ENCODE results near the gene NEK9. TPM values are rescaled to one million over a fixed set of nuclear protein-coding genes. Genes with fewer than 3 reads are reported as not detected.
A peak's percentile ranks its signal among the peaks of the same experiment; 100 is the strongest.

Gene NEK9
- total RNA-seq, 1 experiment from 2014 or later = 56.5 TPM

DNA sequence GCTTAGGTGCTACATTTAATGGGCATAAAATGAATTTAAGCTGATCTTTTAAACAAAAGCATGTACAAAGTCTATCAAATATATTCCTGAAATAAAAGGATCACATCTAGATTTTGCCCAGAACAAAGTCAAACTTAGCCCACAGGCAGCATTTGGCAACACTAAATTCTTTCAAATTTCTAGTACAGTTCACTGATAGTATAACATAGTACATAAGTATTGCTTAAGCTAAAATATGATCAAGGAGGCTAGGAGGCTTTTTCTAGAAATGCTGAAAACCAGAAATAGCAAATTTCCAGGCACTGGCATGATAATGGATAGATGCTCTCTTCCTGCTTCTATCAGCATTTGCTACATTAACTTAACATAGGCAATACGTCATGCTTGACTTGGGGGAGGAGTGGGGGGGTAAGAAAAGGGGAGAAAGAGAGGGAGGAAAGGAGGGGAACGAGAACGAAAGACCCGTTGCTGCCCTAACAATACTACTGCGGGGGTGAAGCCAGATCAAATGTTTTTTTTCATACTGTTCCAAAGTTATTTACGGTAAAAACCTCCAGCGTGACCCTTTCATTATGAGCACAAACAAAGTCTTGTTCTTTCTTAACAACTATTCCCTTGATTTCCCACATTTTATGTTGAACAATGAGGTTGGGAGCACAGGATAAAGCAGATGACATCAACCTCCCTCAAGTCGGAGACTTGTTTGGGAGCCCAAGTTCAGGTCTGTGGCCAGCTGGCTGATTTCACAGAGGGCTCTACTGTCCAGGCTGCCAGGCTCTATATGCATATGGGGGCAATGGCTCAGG is 38.9 kb upstream of the NEK9 start:
- Histone ChIP-seq H3K79me1 (ENCODE audit: insufficient read depth, low read depth, low read length, poor library complexity, severe bottlenecking) (peaks cover 16% of the 10 kb centered on the region), H3K14ac (ENCODE audit: insufficient read depth, low read length) (no peak overlapping the region), H2BK12ac (ENCODE audit: insufficient read length, low read depth, low read length) (no peak overlapping the region), H3K9me3 (ENCODE audit: control insufficient read depth, low read depth, low read length) (no peaks in the 10 kb centered on the region), H3K9ac (ENCODE audit: extremely low read depth, insufficient read length, low read length) (no peak overlapping the region), H3K4me2 (ENCODE audit: insufficient read depth, insufficient read length, low read length) (no peak overlapping the region), H4K91ac (ENCODE audit: insufficient read length, low read depth, low read length) (no peak overlapping the region), H2AFZ (ENCODE audit: low read length) (no peak overlapping the region), H2BK15ac (ENCODE audit: low read depth, low read length) (no peak overlapping the region), H2BK5ac (ENCODE audit: insufficient read length, low read length) (no peak overlapping the region), H4K5ac (ENCODE audit: insufficient read length, low read depth, low read length) (no peak overlapping the region), H3K56ac (ENCODE audit: insufficient read length, low read depth, low read length) (no peak overlapping the region), H3K4ac (ENCODE audit: low read depth, low read length) (no peak overlapping the region), H3K23me2 (ENCODE audit: insufficient read length, low read depth, low read length, poor library complexity, severe bottlenecking) (no peaks in the 10 kb centered on the region), H3K4me1 (ENCODE audit: insufficient read depth, low read length) (no peaks in the 10 kb centered on the region), H4K20me1 (ENCODE audit: control insufficient read depth, insufficient read depth, insufficient read length) (no peaks in the 10 kb centered on the region), H3K27me3 (ENCODE audit: insufficient read depth, low read length) (no peaks in the 10 kb centered on the region), H4K8ac (replicated peaks; ENCODE audit: insufficient read length, low read depth, low read length) (no peak overlapping the region), H3K18ac (ENCODE audit: insufficient read length, low read depth, low read length) (no peak overlapping the region), H3K27ac (ENCODE audit: insufficient read length, low read depth, low read length) (no peak overlapping the region), H2AK5ac (ENCODE audit: insufficient read length, low read length) (no peak overlapping the region), H2BK20ac (ENCODE audit: low read depth, low read length, poor library complexity, severe bottlenecking) (no peak overlapping the region), H3K79me2 (ENCODE audit: insufficient read depth, low read length) (peaks cover 17% of the 10 kb centered on the region; the same call in 1 of the 2 replicates), H3T11ph (ENCODE audit: low read length) (no peak overlapping the region), H3K23ac (ENCODE audit: insufficient read length, low read depth, low read length) (no peak overlapping the region), H2BK120ac (ENCODE audit: low read depth, low read length, poor library complexity, severe bottlenecking) (no peak overlapping the region)
- H3K36me3 Mint-ChIP-seq (ENCODE audit: insufficient read depth in 1 of 3, low read depth in 3 of 3) = peaks cover 0 to 4% (median 0%) of the 10 kb centered on the region in 3 experiments; a peak in 1 of 7 replicates
- peak overlapping the region in 1 of 3 experiments; percentile 48; a peak in 2 of 7 replicates for H3K27ac Mint-ChIP-seq
- peaks cover 17 to 22% of the 10 kb centered on the region in 2 experiments for H3K4me1 Mint-ChIP-seq
- WGBS (ENCODE audit: extremely low coverage, insufficient read length, low lambda C conversion rate) = no CpG with 5 or more reads among the region's 8 CpGs
- H3K9me3 Mint-ChIP-seq = no peaks in the 10 kb centered on the region
- TF ChIP-seq, protein P1, sequence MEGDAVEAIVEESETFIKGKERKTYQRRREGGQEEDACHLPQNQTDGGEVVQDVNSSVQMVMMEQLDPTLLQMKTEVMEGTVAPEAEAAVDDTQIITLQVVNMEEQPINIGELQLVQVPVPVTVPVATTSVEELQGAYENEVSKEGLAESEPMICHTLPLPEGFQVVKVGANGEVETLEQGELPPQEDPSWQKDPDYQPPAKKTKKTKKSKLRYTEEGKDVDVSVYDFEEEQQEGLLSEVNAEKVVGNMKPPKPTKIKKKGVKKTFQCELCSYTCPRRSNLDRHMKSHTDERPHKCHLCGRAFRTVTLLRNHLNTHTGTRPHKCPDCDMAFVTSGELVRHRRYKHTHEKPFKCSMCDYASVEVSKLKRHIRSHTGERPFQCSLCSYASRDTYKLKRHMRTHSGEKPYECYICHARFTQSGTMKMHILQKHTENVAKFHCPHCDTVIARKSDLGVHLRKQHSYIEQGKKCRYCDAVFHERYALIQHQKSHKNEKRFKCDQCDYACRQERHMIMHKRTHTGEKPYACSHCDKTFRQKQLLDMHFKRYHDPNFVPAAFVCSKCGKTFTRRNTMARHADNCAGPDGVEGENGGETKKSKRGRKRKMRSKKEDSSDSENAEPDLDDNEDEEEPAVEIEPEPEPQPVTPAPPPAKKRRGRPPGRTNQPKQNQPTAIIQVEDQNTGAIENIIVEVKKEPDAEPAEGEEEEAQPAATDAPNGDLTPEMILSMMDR (conservative IDR thresholded peaks at IDR 0.05) = no peak
- no peak for DNase-seq
- no peak overlapping the region for H3K4me3 Mint-ChIP-seq
- H3K27me3 Mint-ChIP-seq (ENCODE audit: low read depth) = no peaks in the 10 kb centered on the region
